Measurements from ENCODE around the gene ACTN1.

Gene ACTN1

DNA sequence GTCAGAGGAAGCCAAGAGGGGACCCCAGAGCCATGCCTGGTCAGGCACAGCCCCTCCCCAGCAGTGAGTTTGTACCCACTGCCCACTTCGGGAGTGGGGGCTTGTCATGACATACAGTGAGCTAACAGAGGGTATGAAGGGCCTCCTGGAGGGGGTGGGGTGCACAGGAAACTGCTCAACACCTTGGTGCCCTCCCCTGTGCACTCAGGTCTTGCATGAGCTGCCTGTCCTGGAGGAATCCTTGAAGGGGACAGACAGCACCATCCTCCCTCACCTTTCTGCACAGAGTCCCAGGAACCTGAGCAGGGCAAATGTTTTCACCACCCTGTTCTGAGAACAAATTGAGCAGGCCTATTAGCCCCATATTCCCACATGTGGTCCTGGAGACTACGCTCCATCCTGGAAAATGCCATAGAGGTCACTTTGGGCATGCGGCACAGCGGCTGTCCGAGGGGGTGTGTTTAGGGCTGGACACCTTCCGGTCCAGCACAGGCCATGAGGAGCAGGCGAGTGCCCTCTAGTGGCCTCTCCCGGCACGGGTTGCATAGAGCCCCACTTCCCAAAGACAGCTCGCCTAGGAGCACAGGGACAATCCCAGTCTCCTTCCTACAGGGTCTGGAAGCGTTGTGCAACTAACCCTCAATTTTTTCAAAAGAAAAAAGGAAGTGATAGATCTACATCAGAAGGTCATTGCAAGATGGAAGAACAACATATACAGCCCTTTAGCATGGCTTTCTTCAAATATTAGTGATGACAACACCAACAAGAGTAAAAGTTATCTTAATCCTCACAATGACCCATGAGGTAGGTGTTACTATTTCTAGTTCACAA lies 154.4 kb downstream of the ACTN1 start:
- TF ChIP-seq, protein P1, sequence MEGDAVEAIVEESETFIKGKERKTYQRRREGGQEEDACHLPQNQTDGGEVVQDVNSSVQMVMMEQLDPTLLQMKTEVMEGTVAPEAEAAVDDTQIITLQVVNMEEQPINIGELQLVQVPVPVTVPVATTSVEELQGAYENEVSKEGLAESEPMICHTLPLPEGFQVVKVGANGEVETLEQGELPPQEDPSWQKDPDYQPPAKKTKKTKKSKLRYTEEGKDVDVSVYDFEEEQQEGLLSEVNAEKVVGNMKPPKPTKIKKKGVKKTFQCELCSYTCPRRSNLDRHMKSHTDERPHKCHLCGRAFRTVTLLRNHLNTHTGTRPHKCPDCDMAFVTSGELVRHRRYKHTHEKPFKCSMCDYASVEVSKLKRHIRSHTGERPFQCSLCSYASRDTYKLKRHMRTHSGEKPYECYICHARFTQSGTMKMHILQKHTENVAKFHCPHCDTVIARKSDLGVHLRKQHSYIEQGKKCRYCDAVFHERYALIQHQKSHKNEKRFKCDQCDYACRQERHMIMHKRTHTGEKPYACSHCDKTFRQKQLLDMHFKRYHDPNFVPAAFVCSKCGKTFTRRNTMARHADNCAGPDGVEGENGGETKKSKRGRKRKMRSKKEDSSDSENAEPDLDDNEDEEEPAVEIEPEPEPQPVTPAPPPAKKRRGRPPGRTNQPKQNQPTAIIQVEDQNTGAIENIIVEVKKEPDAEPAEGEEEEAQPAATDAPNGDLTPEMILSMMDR (conservative IDR thresholded peaks at IDR 0.05): peak; percentile 81
- H3K27ac ChIP-seq: no peak overlapping the region

- TF ChIP-seq, protein P1 (conservative IDR thresholded peaks at IDR 0.05): no peak
- H3K27ac ChIP-seq: no peak overlapping the region
Measured at GRCh38 chr14:68824207-68824516, 154.9 kb downstream of the ACTN1 start.

Measured in VCaP (cell line).